Activated CD8-positive, alpha-beta T cell treated with anti-CD3 and anti-CD28 coated beads for 36 hours (primary cell): ENCODE results near the gene ORAI2. TPM values are rescaled to one million over a fixed set of nuclear protein-coding genes. Genes with fewer than 3 reads are reported as not detected.
A peak's percentile ranks its signal among the peaks of the same experiment; 100 is the strongest.

Source experiments
- ATAC-seq: fragments of 200-7000 bp; cut with Tn5 transposase; one replicate; pipeline ENCODE4 v1.10.0; 2021; ENCODE audit warnings: mild to moderate bottlenecking, moderate library complexity
- CTCF ChIA-PET: fragments of 350-600 bp; sonication (Branson Sonifier 250); formaldehyde crosslinking; loops from one replicate; lab custom pipeline; 2021; ENCODE audit warnings: antibody characterized with exemption; lab: Charles Lee
- POLR2A ChIA-PET: fragments of 350-600 bp; sonication (Branson Sonifier 250); formaldehyde crosslinking; loops from one replicate; lab custom pipeline; 2021; ENCODE audit warnings: antibody characterized with exemption; lab: Charles Lee
- DNase-seq: peaks from one replicate; pipeline ENCODE4 v3.0.0-alpha.2; 2020
- H3K27ac Mint-ChIP-seq: one replicate; pipeline ENCODE4 v1.8.0; 2021; ENCODE audit warnings: mild to moderate bottlenecking, mixed read lengths
- H3K27me3 Mint-ChIP-seq: one replicate; pipeline ENCODE4 v1.8.0; 2021; ENCODE audit warnings: mixed read lengths
- H3K36me3 Mint-ChIP-seq: one replicate; pipeline ENCODE4 v1.8.0; 2021; ENCODE audit warnings: low read depth, mixed read lengths
- H3K4me1 Mint-ChIP-seq: one replicate; pipeline ENCODE4 v1.8.0; 2021; ENCODE audit warnings: low read depth, mixed read lengths
- H3K4me3 Mint-ChIP-seq: one replicate; pipeline ENCODE4 v1.8.0; 2021; ENCODE audit warnings: mild to moderate bottlenecking, moderate library complexity, mixed read lengths
- H3K9me3 Mint-ChIP-seq: one replicate; pipeline ENCODE4 v1.8.0; 2021; ENCODE audit warnings: mixed read lengths
- CTCF ChIP-seq: fragments of 200-600 bp; IDR thresholded peaks from one replicate; pipeline ENCODE4 v1.8.0; 2022; ENCODE audit warnings: antibody characterized with exemption, mild to moderate bottlenecking
- intact Hi-C: fragments of 100-400 bp; cut with micrococcal nuclease; formaldehyde crosslinking; loops from one replicate; pipeline ENCODE4 v1.10.0; 2022
- total RNA-seq, 2 experiments: library from RNA; stranded (reverse); gene quantifications; one replicate each; pipeline ENCODE4 v1.2.3, GENCODE V29; 2021

The ORAI2 gene
- total RNA-seq, 2 experiments from 2014 or later = 29.4 to 35.8 TPM

- Mint-ChIP-seq H3K4me3 (no peak overlapping the region), H3K27me3 (no peaks in the 10 kb centered on the region), H3K27ac (no peak overlapping the region), H3K4me1 (peaks cover 67% of the 10 kb centered on the region), H3K9me3 (no peaks in the 10 kb centered on the region), H3K36me3 (peaks cover 44% of the 10 kb centered on the region)
- no peak for TF ChIP-seq CTCF
- POLR2A ChIA-PET = no interaction called here
- CTCF ChIA-PET = interaction anchor here (0.6 to 7.1 kb wide), 2 partner anchors 11 to 1873 kb away, joined by 3 to 38 read pairs; no protein-coding TSS in a partner anchor
- intact Hi-C loops = no loop called here
- DNase-seq (no peak), ATAC-seq (no peak)
Measured at GRCh38 chr7:102421706-102422240, 11.6 kb upstream of the ORAI2 start.

- no peak for DNase-seq
- no peak for TF ChIP-seq CTCF
- intact Hi-C loops = no loop called here
- Mint-ChIP-seq H3K4me1 (peaks cover 68% of the 10 kb centered on the region), H3K27ac (peak overlapping the region; percentile 98), H3K27me3 (no peaks in the 10 kb centered on the region), H3K36me3 (peaks cover 43% of the 10 kb centered on the region), H3K4me3 (no peak overlapping the region), H3K9me3 (no peaks in the 10 kb centered on the region)
- ATAC-seq = no peak
- ChIA-PET POLR2A (interaction anchor here (0.7 to 12.1 kb wide), 3 partner anchors 8 to 27 kb away, joined by 4 to 147 read pairs (median 24); partner anchors contain the start of gene PRKRIP1), CTCF (interaction anchor here (1.3 to 7.1 kb wide), 3 partner anchors 13 to 43 kb away, joined by 4 to 38 read pairs (median 4); no protein-coding TSS in a partner anchor)
Measured at GRCh38 chr7:102424129-102424551, 9.2 kb upstream of the ORAI2 start.

GRCh38 chr7:102424787-102425218 is 8.6 kb upstream of the ORAI2 start:
- intact Hi-C loops = no loop called here

GRCh38 chr7:102425639-102426267 is 7.6 kb upstream of the ORAI2 start:
- Mint-ChIP-seq H3K27ac (peak overlapping the region; percentile 98), H3K27me3 (no peaks in the 10 kb centered on the region), H3K9me3 (no peaks in the 10 kb centered on the region), H3K4me3 (peak overlapping the region; percentile 75), H3K36me3 (peaks cover 37% of the 10 kb centered on the region), H3K4me1 (peaks cover 65% of the 10 kb centered on the region)
- ChIA-PET CTCF (interaction anchor here (1.2 to 7.1 kb wide), 5 partner anchors 9 to 42 kb away, joined by 3 to 38 read pairs (median 15); partner anchors contain the start of gene PRKRIP1), POLR2A (interaction anchor here (0.6 to 12.1 kb wide), 9 partner anchors 8 to 1015 kb away, joined by 3 to 147 read pairs (median 4); partner anchors contain the start of gene PRKRIP1)
- ATAC-seq (peak; percentile 80), DNase-seq (peak; percentile 93)
- no peak for TF ChIP-seq CTCF
- intact Hi-C loops = no loop called here

More at GRCh38 chr7:102424787-102425218, 8.6 kb upstream of the ORAI2 start:
- no peaks in the 10 kb centered on the region for H3K27me3 Mint-ChIP-seq
- peaks cover 44% of the 10 kb centered on the region for H3K36me3 Mint-ChIP-seq
- H3K27ac Mint-ChIP-seq = peak overlapping the region; percentile 98
- DNase-seq = no peak
- ATAC-seq = no peak
- H3K4me1 Mint-ChIP-seq = peaks cover 70% of the 10 kb centered on the region
- no peak for TF ChIP-seq CTCF
- no peak overlapping the region for H3K4me3 Mint-ChIP-seq
- H3K9me3 Mint-ChIP-seq = no peaks in the 10 kb centered on the region
- POLR2A ChIA-PET = interaction anchor here (0.9 to 12.1 kb wide), 4 partner anchors 10 to 28 kb away, joined by 3 to 147 read pairs (median 14); partner anchors contain the start of gene PRKRIP1
- CTCF ChIA-PET = interaction anchor here (1.5 to 7.1 kb wide), 3 partner anchors 14 to 42 kb away, joined by 4 to 38 read pairs (median 15); no protein-coding TSS in a partner anchor
